Ureter (tissue), 1 donor: ENCODE data around the gene GPR84. TPM values are rescaled to one million over a fixed set of nuclear protein-coding genes. Genes with fewer than 3 reads are reported as not detected.
"Not testable (repeated sequence)": the region's sequence is repeated elsewhere in the genome, so short reads cannot be mapped to it uniquely, and the experiment has no call there.

ENCODE experiments used
- DNase-seq: peaks from one replicate; pipeline ENCODE4 v3.0.0-alpha.2; 2020; ENCODE audit warnings: low spot score
- total RNA-seq: library from RNA; stranded (reverse); gene quantifications from one replicate; pipeline ENCODE4 v1.2.4, GENCODE V29; 2023
- donor health status: DM: yes; HTN: yes; CAD: no.

Gene GPR84
- total RNA-seq, 1 donor from 2014 or later = 0.34 TPM

DNA sequence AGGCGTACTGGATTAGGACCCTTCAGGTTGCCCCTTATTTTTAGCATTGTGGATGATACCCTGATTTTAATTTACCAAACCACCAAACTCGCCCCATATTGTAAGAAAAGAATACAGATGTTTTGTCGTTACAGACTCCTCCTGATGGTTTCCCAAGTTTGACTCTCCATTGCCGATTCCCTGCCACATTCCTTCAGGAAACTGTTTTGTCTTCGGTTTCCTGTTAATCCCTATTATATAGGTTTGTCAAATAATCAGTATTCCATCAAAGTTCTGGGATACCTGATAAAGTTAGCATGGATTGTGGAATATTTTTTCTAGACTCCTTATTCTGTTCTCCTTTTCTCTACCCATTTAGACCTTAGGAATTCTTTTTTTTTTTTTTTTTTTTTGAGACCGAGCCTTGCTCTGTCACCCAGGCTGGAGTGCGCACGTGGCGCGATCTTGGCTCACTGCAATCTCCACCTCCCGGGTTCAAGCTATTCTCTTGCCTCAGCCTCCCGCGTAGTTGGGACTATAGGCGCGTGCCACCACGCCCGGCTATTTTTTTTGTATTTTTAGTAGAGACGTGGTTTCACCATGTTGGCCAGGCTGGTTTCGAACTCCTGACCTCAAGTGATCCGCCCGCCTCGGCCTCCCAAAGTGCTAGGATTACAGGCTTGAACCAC lies 38.7 kb downstream of the GPR84 start:
- DNase-seq = not testable (repeated sequence)

DNA sequence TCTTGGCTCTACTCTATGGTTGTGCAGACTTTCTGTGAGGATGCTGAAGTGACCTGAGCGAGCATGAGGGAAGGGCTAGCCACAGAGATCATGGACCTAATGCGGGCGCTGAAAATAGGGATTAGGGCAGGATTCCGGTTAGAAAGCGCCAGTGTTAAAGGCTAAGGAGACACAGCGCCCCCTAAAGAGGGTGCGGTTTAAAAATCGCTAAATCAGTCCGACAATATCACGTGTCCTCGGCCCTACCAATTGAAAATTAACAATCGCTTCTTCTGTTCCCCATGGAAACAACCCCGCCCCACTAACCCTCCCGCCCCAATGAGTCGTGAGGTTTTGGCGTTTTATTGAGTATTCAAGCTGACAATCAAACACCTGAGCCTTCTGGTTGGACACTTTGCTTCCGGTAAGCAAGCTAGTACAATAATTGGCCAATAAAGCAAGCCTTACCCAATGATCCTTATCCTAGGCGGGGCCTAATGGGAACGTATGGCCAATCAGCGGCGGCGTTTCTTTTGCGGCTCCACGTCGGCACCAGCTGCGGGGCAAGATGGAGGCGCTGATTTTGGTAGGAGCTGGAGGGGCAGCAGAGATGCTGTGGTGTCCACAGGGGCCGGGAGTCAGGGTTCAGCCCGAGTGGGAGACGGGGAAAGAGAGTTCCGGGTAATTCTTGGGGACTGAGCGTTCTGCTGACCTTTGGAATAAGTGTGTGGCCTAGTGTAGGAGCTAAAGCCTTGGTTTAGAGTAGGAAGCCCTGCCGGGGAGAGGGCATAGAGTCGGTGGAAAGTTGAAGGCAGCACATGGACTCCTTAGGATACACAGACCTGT lies 39.5 kb downstream of the GPR84 start, which contains the start of gene COPZ1:
Gene COPZ1, plus strand, starts transcription at position 515 of the 825 bp plus-strand sequence. Its CDS starts 33 bp downstream, at position 548.
- DNase-seq = peak; percentile 97

DNA sequence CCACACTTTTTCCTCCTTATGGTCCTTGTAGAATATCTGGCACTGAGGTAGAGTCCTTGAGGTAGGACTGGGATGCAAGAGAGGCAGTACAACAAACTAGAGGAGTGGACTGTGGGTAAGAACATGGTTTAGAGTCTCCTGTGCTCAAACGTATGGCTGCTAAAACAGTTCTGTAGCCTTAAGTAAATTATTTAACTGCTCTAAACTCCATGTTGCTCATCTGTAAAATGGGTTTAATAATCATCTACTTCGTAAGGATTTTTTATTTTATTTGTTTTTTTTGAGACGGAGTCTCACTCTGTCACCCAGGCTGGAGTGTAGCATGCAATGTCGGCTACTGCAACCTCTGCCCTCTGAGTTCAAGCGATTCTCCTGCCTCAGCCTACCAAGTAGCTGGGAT lies 42.9 kb downstream of the GPR84 start:
- no peak for DNase-seq

Other genes starting within 250 kb of the GPR84 start
- 24.5 TPM for gene SMUG1, start 175.5 kb downstream of the GPR84 start, total RNA-seq
- 70.2 TPM for gene CBX5, start 84.4 kb downstream of the GPR84 start, total RNA-seq
- gene HNRNPA1, start 83.8 kb downstream of the GPR84 start, total RNA-seq = 1,348 TPM
- 0.57 TPM for gene NFE2, start 63.5 kb downstream of the GPR84 start, total RNA-seq
- gene COPZ1, start 39.4 kb downstream of the GPR84 start, total RNA-seq = 116 TPM
- gene ZNF385A, start 20.2 kb upstream of the GPR84 start, total RNA-seq = 88.4 TPM
- 117 TPM for gene ITGA5, start 54.8 kb upstream of the GPR84 start, total RNA-seq
- gene GTSF1, start 109.1 kb upstream of the GPR84 start, total RNA-seq = 0.62 TPM
- gene NCKAP1L, start 133.3 kb upstream of the GPR84 start, total RNA-seq = 17.4 TPM
- gene PDE1B, start 185.1 kb upstream of the GPR84 start, total RNA-seq = 5.5 TPM
- gene PPP1R1A, start 224.2 kb upstream of the GPR84 start, total RNA-seq = 1.1 TPM